ENCODE measurements around the gene TBC1D19.

Gene TBC1D19

GRCh38 chr4:26594371-26594770 lies 10.5 kb downstream of the TBC1D19 start:
- in situ Hi-C loops (cut with HindIII; ENCODE audit: low sequenced_read_pairs) = no loop called here
- no peak overlapping the region for H3K4me3 ChIP-seq (ENCODE audit: low read depth, low read length)
- TF ChIP-seq CTCF (IDR thresholded peaks at IDR 0.05; ENCODE audit: low read depth, low read length) = no peak
- DNase-seq (ENCODE audit: low read depth, low spot score) = no peak

GRCh38 chr4:26594778-26595177 lies 10.9 kb downstream of the TBC1D19 start:
- DNase-seq (ENCODE audit: low read depth, low spot score) = no peak
- H3K4me3 ChIP-seq (ENCODE audit: low read depth, low read length) = no peak overlapping the region
- in situ Hi-C loops (cut with HindIII; ENCODE audit: low sequenced_read_pairs) = no loop called here
- TF ChIP-seq CTCF (IDR thresholded peaks at IDR 0.05; ENCODE audit: low read depth, low read length) = no peak

GRCh38 chr4:26596843-26597242 lies 13.0 kb downstream of the TBC1D19 start:
- no peak for DNase-seq (ENCODE audit: low read depth, low spot score)
- no peak for TF ChIP-seq CTCF (IDR thresholded peaks at IDR 0.05; ENCODE audit: low read depth, low read length)
- in situ Hi-C loops (cut with HindIII; ENCODE audit: low sequenced_read_pairs) = no loop called here
- H3K4me3 ChIP-seq (ENCODE audit: low read depth, low read length) = no peak overlapping the region

GRCh38 chr4:26601204-26601603 lies 17.3 kb downstream of the TBC1D19 start:
- no peak for DNase-seq (ENCODE audit: low read depth, low spot score)
- no peak for TF ChIP-seq CTCF (IDR thresholded peaks at IDR 0.05; ENCODE audit: low read depth, low read length)
- in situ Hi-C loops (cut with HindIII; ENCODE audit: low sequenced_read_pairs) = no loop called here
- H3K4me3 ChIP-seq (ENCODE audit: low read depth, low read length) = no peak overlapping the region

GRCh38 chr4:26607776-26608175 lies 23.9 kb downstream of the TBC1D19 start:
- no peak overlapping the region for H3K4me3 ChIP-seq (ENCODE audit: low read depth, low read length)
- TF ChIP-seq CTCF (IDR thresholded peaks at IDR 0.05; ENCODE audit: low read depth, low read length) = no peak
- DNase-seq (ENCODE audit: low read depth, low spot score) = no peak
- in situ Hi-C loops (cut with HindIII; ENCODE audit: low sequenced_read_pairs) = no loop called here

- no peak for TF ChIP-seq CTCF (IDR thresholded peaks at IDR 0.05; ENCODE audit: low read depth, low read length)
- H3K4me3 ChIP-seq (ENCODE audit: low read depth, low read length) = no peak overlapping the region
- in situ Hi-C loops (cut with HindIII; ENCODE audit: low sequenced_read_pairs) = no loop called here
- no peak for DNase-seq (ENCODE audit: low read depth, low spot score)
Observed at GRCh38 chr4:26609391-26609790, 25.5 kb downstream of the TBC1D19 start.

- H3K4me3 ChIP-seq (ENCODE audit: low read depth, low read length) = no peak overlapping the region
- in situ Hi-C loops (cut with HindIII; ENCODE audit: low sequenced_read_pairs) = no loop called here
- DNase-seq (ENCODE audit: low read depth, low spot score) = no peak
- no peak for TF ChIP-seq CTCF (IDR thresholded peaks at IDR 0.05; ENCODE audit: low read depth, low read length)
Observed at GRCh38 chr4:26609868-26610267, 26.0 kb downstream of the TBC1D19 start.

Measured in astrocyte of the spinal cord (primary cell).